Neuronal stem cell (in vitro differentiated cells): ENCODE data around the gene DENND2C. TPM values are rescaled to one million over a fixed set of nuclear protein-coding genes. Genes with fewer than 3 reads are reported as not detected.

Source experiments
- DNase-seq: peaks from one replicate; pipeline ENCODE4 v3.0.0-alpha.2; 2013; ENCODE audit warnings: low spot score
- H2AFZ ChIP-seq: one replicate; pipeline ENCODE4 v1.6.1; 2013; ENCODE audit warnings: mild to moderate bottlenecking, low read length, inconsistent platforms
- H2AK5ac ChIP-seq: 2 replicates; pipeline ENCODE4 v1.6.1; 2013; ENCODE audit warnings: low read depth, mild to moderate bottlenecking, inconsistent platforms, low read length, moderate library complexity, mixed read lengths
- H2BK120ac ChIP-seq: 2 replicates; pipeline ENCODE4 v1.6.1; 2013; ENCODE audit warnings: low read depth, mild to moderate bottlenecking, inconsistent platforms, low read length, moderate library complexity, mixed read lengths
- H2BK12ac ChIP-seq: one replicate; pipeline ENCODE4 v1.6.1; 2013; ENCODE audit warnings: low read length, inconsistent platforms
- H2BK15ac ChIP-seq: 2 replicates; pipeline ENCODE4 v1.6.1; 2013; ENCODE audit warnings: mild to moderate bottlenecking, low read length, inconsistent platforms, mixed read lengths
- H2BK5ac ChIP-seq: one replicate; pipeline ENCODE4 v1.6.1; 2013; ENCODE audit warnings: inconsistent platforms, mild to moderate bottlenecking, low read length, moderate library complexity
- H3K14ac ChIP-seq: one replicate; pipeline ENCODE4 v1.6.1; 2013; ENCODE audit warnings: low read length, inconsistent platforms
- H3K18ac ChIP-seq: 2 replicates; pipeline ENCODE4 v1.6.1; 2013; ENCODE audit warnings: low read length, inconsistent platforms
- H3K23ac ChIP-seq: 2 replicates; pipeline ENCODE4 v1.6.1; 2013; ENCODE audit warnings: low read depth, mild to moderate bottlenecking, mixed read lengths, low read length, inconsistent platforms; ENCODE audit not compliant: poor library complexity
- H3K27ac ChIP-seq: replicated peaks from 3 replicates; pipeline ENCODE4 v1.5.1; 2013; ENCODE audit warnings: low read length, inconsistent platforms
- H3K27me3 ChIP-seq, 3 experiments: 2 replicates each; pipeline ENCODE4 v1.6.1; 2013; ENCODE audit warnings: low read length in 3 of 3, mild to moderate bottlenecking in 2 of 3, inconsistent platforms in 1 of 3, low read depth in 1 of 3, mixed read lengths in 1 of 3, moderate library complexity in 1 of 3; ENCODE audit not compliant: control insufficient read depth in 3 of 3, insufficient read depth in 3 of 3
- H3K36me3 ChIP-seq, 2 donors: replicated peaks in 1 of 2; 2 replicates each; pipeline ENCODE4 v1.6.1; 2013; ENCODE audit warnings: low read length in 2 of 2; ENCODE audit not compliant: control insufficient read depth in 2 of 2, insufficient read depth in 2 of 2
- H3K4ac ChIP-seq: 2 replicates; pipeline ENCODE4 v1.6.1; 2013; ENCODE audit warnings: inconsistent platforms, mild to moderate bottlenecking, low read length, moderate library complexity
- H3K4me1 ChIP-seq, 2 donors: 1 replicate in 1 of 2; 2 replicates in 1 of 2; pipeline ENCODE4 v1.6.1; 2013; ENCODE audit warnings: low read length in 2 of 2, low read depth in 1 of 2; ENCODE audit not compliant: control insufficient read depth in 2 of 2, insufficient read depth in 1 of 2
- H3K4me2 ChIP-seq: one replicate; pipeline ENCODE4 v1.6.1; 2013; ENCODE audit warnings: mild to moderate bottlenecking, low read length, inconsistent platforms; ENCODE audit not compliant: insufficient read depth, poor library complexity, severe bottlenecking
- H3K4me3 ChIP-seq, 2 donors: 2 replicates each; pipeline ENCODE4 v1.5.1; 2013; ENCODE audit warnings: low read length in 2 of 2, mild to moderate bottlenecking in 2 of 2, inconsistent platforms in 1 of 2, moderate library complexity in 1 of 2
- H3K79me1 ChIP-seq: one replicate; pipeline ENCODE4 v1.6.1; 2013; ENCODE audit warnings: low read depth, mild to moderate bottlenecking, inconsistent platforms, low read length, moderate library complexity
- H3K9ac ChIP-seq: one replicate; pipeline ENCODE4 v1.6.1; 2013; ENCODE audit warnings: mild to moderate bottlenecking, low read depth, low read length, inconsistent platforms; ENCODE audit not compliant: poor library complexity
- H3K9me3 ChIP-seq, 2 donors: replicated peaks in 1 of 2; 2 replicates each; pipeline versions ENCODE3 to v1.6.1; 2013; ENCODE audit warnings: low read length in 2 of 2, mild to moderate bottlenecking in 2 of 2, inconsistent platforms in 1 of 2, low read depth in 1 of 2, mixed read lengths in 1 of 2, moderate library complexity in 1 of 2; ENCODE audit not compliant: control insufficient read depth in 2 of 2, insufficient read depth in 1 of 2
- H4K8ac ChIP-seq: one replicate; pipeline ENCODE4 v1.6.1; 2013; ENCODE audit warnings: low read depth, mild to moderate bottlenecking, inconsistent platforms, low read length, moderate library complexity
- H4K91ac ChIP-seq: one replicate; pipeline ENCODE4 v1.6.1; 2013; ENCODE audit warnings: low read length, low read depth, mild to moderate bottlenecking, inconsistent platforms; ENCODE audit not compliant: poor library complexity
- WGBS, 2 donors: extraction: QIAGEN DNeasy Blood & Tissue Kit; methylation state at CpG; one replicate each; pipeline ENCODE4 v1.1.7; 2013; ENCODE audit warnings: missing lambda C conversion rate in 2 of 2, mixed read lengths in 1 of 2; ENCODE audit not compliant: insufficient read length in 2 of 2, insufficient replicate concordance in 1 of 2; ENCODE audit errors: extremely low coverage in 2 of 2; 5-methylcytosine and 5-hydroxymethylcytosine counted together
- small RNA-seq: library from polyadenylated mRNA; stranded (forward); fragments of <200 nt; extraction: miRNeasy Mini kit (QIAGEN cat#:217004); gene quantifications from one replicate; pipeline ENCODE3, GENCODE V24; 2013; ENCODE audit not compliant: insufficient read depth

The DENND2C gene

DNA sequence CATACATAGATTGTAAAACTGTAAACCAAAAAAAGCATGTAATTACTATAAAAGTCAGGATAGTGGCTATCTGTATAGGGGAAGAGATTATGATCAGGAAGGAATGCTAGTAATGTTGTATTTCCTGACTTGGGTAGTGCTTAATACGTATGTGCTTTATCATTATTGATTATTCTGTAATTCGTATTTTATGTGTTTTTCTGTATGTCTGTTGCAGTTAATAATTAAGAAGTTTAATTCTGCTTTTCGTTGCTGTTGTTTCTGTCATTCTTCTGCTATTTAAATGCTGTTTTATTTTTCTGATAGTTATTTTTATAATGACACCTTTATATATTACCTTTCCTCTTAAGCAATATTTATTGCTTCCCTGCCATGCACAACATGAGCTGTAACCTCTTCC is 129.6 kb downstream of the DENND2C start:
- Histone ChIP-seq H4K91ac (no peak overlapping the region), H2BK12ac (no peak overlapping the region), H4K8ac (no peak overlapping the region), H2BK5ac (no peak overlapping the region), H2AFZ (no peak overlapping the region), H3K4me2 (no peak overlapping the region), H3K4ac (no peak overlapping the region), H2BK120ac (no peak overlapping the region), H3K9me3 (peaks cover 0 to 3% of the 10 kb centered on the region in 2 donors), H3K27ac (no peak overlapping the region), H3K9ac (no peak overlapping the region), H3K4me3 (no peak overlapping the region), H3K27me3 (no peaks in the 10 kb centered on the region), H2AK5ac (no peak overlapping the region), H3K36me3 (no peaks in the 10 kb centered on the region), H3K4me1 (peaks cover 0 to 2% of the 10 kb centered on the region in 2 donors), H3K23ac (no peak overlapping the region), H3K18ac (no peak overlapping the region), H3K14ac (no peak overlapping the region), H3K79me1 (no peaks in the 10 kb centered on the region), H2BK15ac (no peak overlapping the region)
- no peak for DNase-seq
- no CpG with 5 or more reads among the region's 3 CpGs for WGBS, 2 donors

GRCh38 chr1:114536043-114536442 is 133.8 kb downstream of the DENND2C start:
- Histone ChIP-seq H2BK15ac (no peak overlapping the region), H3K18ac (no peak overlapping the region), H2AK5ac (no peak overlapping the region), H2AFZ (no peak overlapping the region), H4K91ac (no peak overlapping the region), H3K4ac (no peak overlapping the region), H3K27me3 (peaks cover 0 to 4% (median 0%) of the 10 kb centered on the region in 3 experiments), H3K14ac (no peak overlapping the region), H3K36me3 (no peaks in the 10 kb centered on the region), H3K79me1 (no peaks in the 10 kb centered on the region), H3K27ac (no peak overlapping the region), H3K9me3 (peaks cover 0 to 3% of the 10 kb centered on the region in 2 donors), H2BK12ac (no peak overlapping the region), H3K4me1 (peaks cover 0 to 2% of the 10 kb centered on the region in 2 donors), H3K23ac (no peak overlapping the region), H3K4me2 (no peak overlapping the region), H2BK120ac (no peak overlapping the region), H3K9ac (no peak overlapping the region), H2BK5ac (no peak overlapping the region), H4K8ac (no peak overlapping the region), H3K4me3 (no peak overlapping the region)
- no CpG with 5 or more reads among the region's 7 CpGs for WGBS, 2 donors
- DNase-seq = no peak

DNA sequence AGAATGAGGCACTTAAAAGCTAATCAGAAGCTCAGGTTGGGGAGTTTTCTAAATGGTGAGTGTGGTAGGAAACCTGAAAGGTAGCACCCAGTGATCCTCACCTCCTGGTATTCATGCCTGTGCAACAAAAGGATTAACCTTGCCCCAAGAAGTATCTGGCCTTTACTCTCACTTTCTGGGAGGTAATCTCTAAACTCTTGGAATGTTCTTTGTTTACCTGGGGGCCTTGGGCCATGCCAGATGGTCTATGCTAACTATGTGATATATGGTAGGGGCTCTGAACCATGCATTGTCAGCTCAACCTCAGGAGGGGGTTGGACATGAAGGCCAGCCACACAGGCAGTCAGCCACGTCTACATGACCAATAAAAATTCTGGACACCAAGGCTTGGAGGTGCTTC is 134.4 kb downstream of the DENND2C start:
- WGBS, 2 donors = no CpG with 5 or more reads among the region's 1 CpG
- Histone ChIP-seq H2BK12ac (no peak overlapping the region), H2BK5ac (no peak overlapping the region), H3K4me2 (no peak overlapping the region), H4K8ac (no peak overlapping the region), H3K27me3 (peaks cover 0 to 7% (median 0%) of the 10 kb centered on the region in 3 experiments), H3K23ac (no peak overlapping the region), H2BK120ac (no peak overlapping the region), H4K91ac (no peak overlapping the region), H2BK15ac (no peak overlapping the region), H3K9me3 (peaks cover 0 to 3% of the 10 kb centered on the region in 2 donors), H3K4me1 (peaks cover 0 to 2% of the 10 kb centered on the region in 2 donors), H3K27ac (no peak overlapping the region), H3K36me3 (no peaks in the 10 kb centered on the region), H2AFZ (no peak overlapping the region), H3K18ac (no peak overlapping the region), H3K4ac (no peak overlapping the region), H3K79me1 (no peaks in the 10 kb centered on the region), H3K9ac (no peak overlapping the region), H3K4me3 (no peak overlapping the region), H3K14ac (no peak overlapping the region), H2AK5ac (no peak overlapping the region)
- DNase-seq = no peak

Small RNA genes within 50 kb of the gene (small RNA-seq; reads per million reads assigned to genes)
- gene RN7SL432P = not detected
